Common myeloid progenitor, CD34-positive (primary cell): ENCODE data around the gene ERBIN.
A peak's percentile ranks its signal among the peaks of the same experiment; 100 is the strongest.

Source experiments
- CTCF ChIA-PET: fragments of 350-600 bp; sonication (Branson Sonifier 250); formaldehyde crosslinking; loops from one replicate; lab custom pipeline; 2021; ENCODE audit warnings: antibody characterized with exemption; lab: Charles Lee
- POLR2A ChIA-PET: fragments of 350-600 bp; sonication (Branson Sonifier 250); formaldehyde crosslinking; loops from one replicate; lab custom pipeline; 2021; ENCODE audit warnings: antibody characterized with exemption; lab: Charles Lee
- DNase-seq, 3 donors: peaks; one replicate each; pipeline versions ENCODE4 v3.0.0 to v3.0.0-alpha.2; 2013
- H3K27ac ChIP-seq, 2 experiments: 1 replicate in 1 of 2; 2 replicates in 1 of 2; pipeline ENCODE4 v1.7.0; 2013; ENCODE audit warnings: inconsistent platforms in 2 of 2, low read length in 2 of 2, mild to moderate bottlenecking in 2 of 2, low read depth in 1 of 2, moderate library complexity in 1 of 2; ENCODE audit not compliant: severe bottlenecking in 2 of 2, insufficient read depth in 1 of 2, poor library complexity in 1 of 2
- H3K27me3 ChIP-seq, 5 experiments: replicated peaks in 2 of 5; 1 replicate in 3 of 5; 2 replicates in 2 of 5; pipeline versions ENCODE4 v1.6.1 to v1.7.0; 2013; ENCODE audit warnings: low read length in 4 of 5, mild to moderate bottlenecking in 2 of 5, moderate library complexity in 2 of 5, inconsistent platforms in 1 of 5; ENCODE audit not compliant: insufficient read depth in 5 of 5, control insufficient read depth in 4 of 5
- H3K36me3 ChIP-seq, 4 experiments: 1 replicate in 2 of 4; 2 replicates in 2 of 4; pipeline versions ENCODE4 v1.6.1 to v1.7.0; 2013; ENCODE audit warnings: low read length in 3 of 4, control low read depth in 1 of 4, mild to moderate bottlenecking in 1 of 4; ENCODE audit not compliant: control insufficient read depth in 4 of 4, insufficient read depth in 4 of 4
- H3K4me1 ChIP-seq, 4 experiments: 1 replicate in 3 of 4; 2 replicates in 1 of 4; pipeline versions ENCODE4 v1.6.1 to v1.7.1; 2013; ENCODE audit warnings: low read length in 3 of 4, mild to moderate bottlenecking in 3 of 4, control low read depth in 1 of 4, inconsistent platforms in 1 of 4, moderate library complexity in 1 of 4; ENCODE audit not compliant: control insufficient read depth in 4 of 4, insufficient read depth in 4 of 4; ENCODE audit errors: control extremely low read depth in 1 of 4
- H3K4me3 ChIP-seq, 7 experiments: 1 replicate in 4 of 7; 2 replicates in 3 of 7; pipeline versions ENCODE4 v1.5.1 to v1.7.0; 2013; ENCODE audit warnings: mild to moderate bottlenecking in 7 of 7, low read length in 6 of 7, moderate library complexity in 6 of 7, inconsistent platforms in 2 of 7, low read depth in 2 of 7, control low read depth in 1 of 7; ENCODE audit not compliant: insufficient read depth in 4 of 7, control insufficient read depth in 1 of 7; ENCODE audit errors: extremely low read depth in 1 of 7
- H3K9me3 ChIP-seq, 5 experiments: 1 replicate in 4 of 5; 2 replicates in 1 of 5; pipeline versions ENCODE4 v1.6.1 to v1.7.1; 2013; ENCODE audit warnings: low read length in 4 of 5, mild to moderate bottlenecking in 2 of 5, inconsistent platforms in 1 of 5, low read depth in 1 of 5, moderate library complexity in 1 of 5; ENCODE audit not compliant: control insufficient read depth in 4 of 5, insufficient read depth in 2 of 5; ENCODE audit errors: control extremely low read depth in 1 of 5
- WGBS: methylation state at CpG from one replicate; pipeline ENCODE4 v1.1.5; 2013; ENCODE audit not compliant: insufficient coverage; 5-methylcytosine and 5-hydroxymethylcytosine counted together

ERBIN gene

DNA sequence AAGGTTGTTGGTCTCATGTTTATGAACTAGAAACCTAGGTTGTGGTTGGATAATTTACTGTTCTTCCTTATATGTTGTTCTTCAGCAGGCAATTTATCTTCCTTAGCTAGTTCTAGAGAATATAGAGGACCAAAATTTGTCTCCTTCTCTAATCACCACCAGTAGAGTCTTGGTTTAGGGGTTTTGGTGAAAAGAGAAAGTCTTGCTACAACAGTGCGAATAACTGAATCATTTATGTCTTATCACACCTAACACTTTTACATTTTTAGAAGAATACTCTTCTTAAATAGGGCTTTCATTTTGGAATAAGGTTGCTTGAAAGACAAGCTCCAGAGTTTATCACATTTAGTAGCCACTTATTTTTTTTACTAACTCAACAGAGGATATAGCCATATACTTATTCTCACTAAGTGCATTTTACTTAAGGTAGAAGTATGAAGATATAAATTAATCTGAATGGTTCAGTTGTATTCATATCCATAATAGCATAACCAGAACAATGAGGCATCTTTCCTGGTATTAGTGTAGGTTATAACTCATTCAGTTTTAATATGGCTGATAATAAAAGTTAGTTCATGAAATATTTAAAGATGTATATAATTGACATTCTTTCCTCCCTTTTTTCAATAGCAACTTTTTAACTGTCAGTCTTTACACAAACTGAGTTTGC is 67.9 kb downstream of the ERBIN start:
- H3K4me1 ChIP-seq: no peaks in the 10 kb centered on the region
- no peak overlapping the region for H3K27ac ChIP-seq
- H3K27me3 ChIP-seq: no peaks in the 10 kb centered on the region
- no CpG with 5 or more reads among the region's 1 CpG for WGBS
- peaks cover 9 to 22% (median 11%) of the 10 kb centered on the region in 4 experiments for H3K36me3 ChIP-seq
- no peak overlapping the region for H3K4me3 ChIP-seq
- DNase-seq: no peak
- CTCF ChIA-PET: interaction anchor here (0.7 kb wide), 1 partner anchor 10 kb away, joined by 3 read pairs; no protein-coding TSS in a partner anchor
- POLR2A ChIA-PET: no interaction called here
- H3K9me3 ChIP-seq: no peaks in the 10 kb centered on the region

DNA sequence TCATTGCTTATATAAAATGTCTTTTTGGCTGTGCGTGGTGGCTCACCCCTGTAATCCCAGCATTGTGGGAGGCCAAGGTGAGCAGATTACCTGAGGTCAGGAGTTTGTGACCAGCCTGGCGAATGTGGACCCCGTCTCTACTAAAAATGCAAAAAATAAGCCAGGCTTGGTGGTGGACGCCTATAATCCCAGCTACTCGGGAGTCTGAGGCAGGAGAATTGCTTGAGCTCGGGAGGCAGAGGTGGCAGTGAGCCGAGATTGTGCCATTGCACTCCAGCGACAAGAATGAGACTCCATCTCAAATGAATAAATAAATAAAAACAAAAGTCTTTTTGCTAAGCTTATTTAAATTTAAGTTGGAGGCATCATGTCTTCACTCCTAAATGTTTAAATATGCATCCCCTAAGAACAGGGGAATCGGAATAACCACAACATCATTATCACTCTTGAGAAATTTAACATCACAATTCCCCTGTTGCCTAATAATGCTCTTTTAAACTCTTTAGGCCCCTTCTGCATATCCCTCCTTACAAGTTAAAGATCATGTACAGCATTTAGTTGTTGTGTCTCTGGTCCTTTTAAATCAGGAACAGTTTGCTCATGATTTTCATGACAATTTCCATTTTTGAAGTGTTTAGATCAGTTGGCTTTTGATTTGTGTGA is 72.8 kb downstream of the ERBIN start:
- WGBS: 94% methylated on average over 5 of the region's 9 CpGs
- CTCF ChIA-PET: interaction anchor here (1.1 kb wide), 1 partner anchor 10 kb away, joined by 3 read pairs; no protein-coding TSS in a partner anchor
- H3K27me3 ChIP-seq: no peaks in the 10 kb centered on the region
- H3K27ac ChIP-seq: no peak overlapping the region
- H3K4me1 ChIP-seq: no peaks in the 10 kb centered on the region
- H3K4me3 ChIP-seq: no peak overlapping the region
- DNase-seq: no peak
- H3K9me3 ChIP-seq: no peaks in the 10 kb centered on the region
- POLR2A ChIA-PET: no interaction called here
- peaks cover 13 to 23% (median 13%) of the 10 kb centered on the region in 4 experiments for H3K36me3 ChIP-seq

DNA sequence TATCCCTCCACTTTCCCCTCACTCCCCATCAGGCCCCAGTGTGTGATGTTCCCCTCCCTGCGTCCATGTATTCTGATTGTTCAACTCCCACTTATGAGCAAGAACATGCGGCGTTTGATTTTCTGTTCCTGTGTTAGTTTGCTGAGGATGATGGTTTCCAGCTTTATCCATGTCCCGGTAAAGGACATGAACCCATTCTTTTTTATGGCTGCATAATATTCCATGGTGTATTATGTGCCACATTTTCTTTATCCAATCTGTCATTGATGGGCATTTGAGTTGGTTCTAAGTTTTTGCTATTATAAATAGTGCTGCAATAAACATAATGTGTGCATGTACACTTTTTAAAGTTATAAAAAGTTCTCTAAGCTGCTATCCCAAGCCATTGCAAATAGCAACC is 75.6 kb downstream of the ERBIN start:
- POLR2A ChIA-PET: no interaction called here
- Histone ChIP-seq H3K27ac (no peak overlapping the region), H3K36me3 (peaks cover 5 to 27% (median 16%) of the 10 kb centered on the region in 4 experiments), H3K27me3 (no peaks in the 10 kb centered on the region), H3K4me1 (no peaks in the 10 kb centered on the region), H3K4me3 (no peak overlapping the region), H3K9me3 (no peaks in the 10 kb centered on the region)
- 100% methylated on average over 1 of the region's 4 CpGs for WGBS
- CTCF ChIA-PET: no interaction called here
- DNase-seq: no peak

DNA sequence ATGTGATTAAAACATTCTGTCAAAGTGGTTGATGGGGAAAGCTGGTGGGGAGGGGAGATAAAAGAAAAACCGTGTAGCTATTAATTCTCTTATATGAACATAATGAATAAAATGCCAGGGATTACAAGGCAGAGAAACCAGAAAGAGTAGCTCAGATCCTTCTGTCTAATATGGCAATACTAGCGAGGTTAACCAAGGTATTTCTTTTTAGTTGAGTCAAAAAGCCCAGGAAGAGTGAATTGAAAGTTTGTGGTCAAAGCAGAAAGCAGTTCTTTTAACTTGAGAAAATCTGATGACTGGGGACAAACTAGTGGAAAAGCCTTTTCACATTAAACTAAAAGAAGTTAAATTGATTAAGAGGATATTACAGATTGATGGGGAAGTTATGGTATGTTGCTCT is 76.0 kb downstream of the ERBIN start:
- Histone ChIP-seq H3K4me1 (no peaks in the 10 kb centered on the region), H3K4me3 (no peak overlapping the region), H3K9me3 (no peaks in the 10 kb centered on the region), H3K27me3 (no peaks in the 10 kb centered on the region), H3K36me3 (peaks cover 5 to 27% (median 16%) of the 10 kb centered on the region in 4 experiments), H3K27ac (no peak overlapping the region)
- 71% methylated on average over 1 of the region's 2 CpGs for WGBS
- ChIA-PET POLR2A (no interaction called here), CTCF (no interaction called here)
- DNase-seq: no peak

DNA sequence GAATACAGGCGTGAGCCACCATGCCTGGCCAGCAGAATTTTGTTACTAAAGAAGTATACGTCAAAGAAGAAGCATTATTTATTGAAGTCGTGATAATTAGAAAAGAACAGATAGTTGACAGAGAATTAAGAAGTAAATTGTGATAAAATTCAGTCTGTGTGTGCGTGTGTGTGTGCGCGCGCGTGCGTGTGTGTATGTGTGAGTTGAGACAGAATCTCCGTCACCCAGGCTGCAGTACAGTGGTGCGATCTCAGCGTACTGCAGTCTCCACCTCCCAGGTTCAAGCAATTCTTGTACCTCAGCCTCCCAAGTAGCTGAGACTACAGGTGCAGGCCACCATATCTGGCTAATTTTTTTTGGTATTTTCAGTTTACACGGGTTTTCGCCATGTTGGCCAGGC is 77.8 kb downstream of the ERBIN start:
- no peaks in the 10 kb centered on the region for H3K9me3 ChIP-seq
- peaks cover 2 to 22% (median 13%) of the 10 kb centered on the region in 4 experiments for H3K36me3 ChIP-seq
- DNase-seq: no peak
- POLR2A ChIA-PET: no interaction called here
- no peaks in the 10 kb centered on the region for H3K27me3 ChIP-seq
- CTCF ChIA-PET: interaction anchor here (0.8 kb wide), 1 partner anchor 10 kb away, joined by 3 read pairs; no protein-coding TSS in a partner anchor
- H3K4me1 ChIP-seq: no peaks in the 10 kb centered on the region
- H3K27ac ChIP-seq: no peak overlapping the region
- no peak overlapping the region for H3K4me3 ChIP-seq
- WGBS: 99% methylated on average over 12 of the region's 14 CpGs

DNA sequence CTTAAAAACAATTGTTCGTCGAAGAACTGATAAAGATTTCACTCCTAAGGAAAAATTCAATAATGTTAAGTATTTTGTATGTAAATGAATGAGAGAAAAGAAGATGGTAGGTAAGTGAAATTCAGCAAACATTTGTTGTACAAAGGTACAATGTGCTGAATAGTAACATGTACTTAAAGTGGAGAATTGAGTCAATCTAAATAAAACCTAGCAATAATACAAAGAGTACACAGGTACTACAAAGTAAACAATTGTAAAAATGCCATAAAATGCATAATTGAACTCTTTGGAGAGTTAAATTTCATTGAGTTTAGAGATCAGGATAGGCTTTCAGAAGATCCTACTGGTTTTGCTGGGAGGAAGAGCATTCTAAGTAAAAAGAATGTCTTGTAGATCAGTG is 82.9 kb downstream of the ERBIN start:
- ChIA-PET POLR2A (no interaction called here), CTCF (no interaction called here)
- H3K4me3 ChIP-seq: no peak overlapping the region
- H3K4me1 ChIP-seq: no peaks in the 10 kb centered on the region
- no peaks in the 10 kb centered on the region for H3K27me3 ChIP-seq
- H3K9me3 ChIP-seq: no peaks in the 10 kb centered on the region
- no peak for DNase-seq
- no peak overlapping the region for H3K27ac ChIP-seq
- WGBS: no CpG with 5 or more reads among the region's 2 CpGs
- peaks cover 0 to 22% (median 11%) of the 10 kb centered on the region in 4 experiments for H3K36me3 ChIP-seq

DNA sequence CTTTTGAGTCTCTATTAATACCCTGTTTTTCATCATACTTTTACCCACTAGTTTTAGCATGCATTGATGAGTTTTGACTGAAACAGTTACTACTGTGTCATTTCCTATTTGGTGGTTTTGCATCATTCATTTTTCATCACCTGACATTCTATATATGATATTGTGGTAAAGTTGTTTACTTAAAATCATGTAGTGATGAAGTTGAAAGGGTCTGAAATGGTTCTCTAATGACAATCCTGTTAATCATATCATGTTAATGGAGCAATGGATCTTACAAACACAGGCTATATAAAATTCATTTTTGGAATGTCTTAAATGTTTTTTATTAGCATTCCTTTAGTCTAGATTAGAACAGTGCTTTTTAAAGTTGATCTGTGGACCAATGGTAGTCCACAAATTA is 84.1 kb downstream of the ERBIN start:
- H3K27ac ChIP-seq: no peak overlapping the region
- H3K9me3 ChIP-seq: no peaks in the 10 kb centered on the region
- CTCF ChIA-PET: no interaction called here
- H3K4me3 ChIP-seq: no peak overlapping the region
- no peaks in the 10 kb centered on the region for H3K27me3 ChIP-seq
- H3K4me1 ChIP-seq: no peaks in the 10 kb centered on the region
- peaks cover 0 to 16% (median 8%) of the 10 kb centered on the region in 4 experiments for H3K36me3 ChIP-seq
- POLR2A ChIA-PET: no interaction called here
- DNase-seq: peak in 2 of 3 donors; percentile 31 to 50
